GM21381 (cell line): ENCODE data around the gene COQ10B.
A peak's percentile ranks its signal among the peaks of the same experiment; 100 is the strongest.

ENCODE experiments used
- ATAC-seq: cut with Tn5 transposase; IDR thresholded peaks from one replicate; pipeline ENCODE4 v1.9.1; 2021; ENCODE audit warnings: mild to moderate bottlenecking, moderate library complexity; ENCODE audit not compliant: unreplicated experiment

Gene COQ10B

DNA sequence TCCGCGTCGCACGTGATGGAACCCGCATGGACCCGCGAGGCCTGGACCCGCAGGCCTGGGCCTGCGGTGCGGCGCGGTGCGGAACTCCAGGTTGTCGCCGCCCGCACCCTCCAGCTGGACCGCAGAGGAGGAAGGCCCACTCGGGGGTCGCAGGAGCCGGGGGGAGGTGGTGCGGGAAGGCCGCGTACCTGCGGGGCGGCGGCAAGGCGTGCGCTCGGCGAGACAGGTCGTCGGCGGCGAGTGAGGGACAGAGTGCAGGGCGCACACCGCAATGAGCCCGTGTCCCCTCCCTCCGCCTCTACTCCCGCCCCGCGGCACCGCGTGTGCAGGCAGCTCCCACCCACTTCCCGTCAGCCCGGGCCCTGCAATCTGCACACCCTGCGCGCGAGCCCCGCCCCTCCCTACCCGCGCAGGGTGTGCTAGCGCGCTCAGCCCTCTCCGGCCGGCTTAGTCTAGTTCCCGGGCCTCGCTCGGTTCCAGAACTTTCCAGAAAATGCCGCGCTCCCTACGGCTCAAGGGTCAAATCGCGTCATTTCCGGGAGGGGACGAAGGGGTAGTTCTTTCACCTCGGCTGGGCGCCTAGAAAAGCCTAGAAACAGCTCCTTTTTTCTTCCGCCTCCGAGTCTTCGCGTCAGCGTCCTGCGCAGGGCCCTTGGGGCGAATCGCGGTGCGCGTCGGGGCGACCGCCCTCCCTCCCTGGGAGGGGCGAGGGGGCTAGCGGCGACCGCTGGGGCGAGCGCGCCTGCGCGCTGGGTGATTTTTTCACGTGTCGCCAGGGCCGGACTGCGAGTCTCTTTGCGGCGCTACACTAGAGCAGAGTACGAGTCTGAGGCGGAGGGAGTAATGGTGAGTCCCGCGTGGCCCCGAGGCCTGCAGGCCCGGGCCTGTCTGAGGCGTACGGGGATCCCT, 46.5 kb downstream of the COQ10B start, which contains the start of the genes HSPD1 and HSPE1:
Gene HSPD1, minus strand, starts transcription at position 247 of the 909 bp plus-strand sequence. CDS start 992 bp downstream, outside the sequence.
Gene HSPE1, plus strand, starts transcription at position 786 of the 909 bp plus-strand sequence. Its CDS starts 58 bp downstream, at position 844.
- peak; percentile 79 for ATAC-seq

DNA sequence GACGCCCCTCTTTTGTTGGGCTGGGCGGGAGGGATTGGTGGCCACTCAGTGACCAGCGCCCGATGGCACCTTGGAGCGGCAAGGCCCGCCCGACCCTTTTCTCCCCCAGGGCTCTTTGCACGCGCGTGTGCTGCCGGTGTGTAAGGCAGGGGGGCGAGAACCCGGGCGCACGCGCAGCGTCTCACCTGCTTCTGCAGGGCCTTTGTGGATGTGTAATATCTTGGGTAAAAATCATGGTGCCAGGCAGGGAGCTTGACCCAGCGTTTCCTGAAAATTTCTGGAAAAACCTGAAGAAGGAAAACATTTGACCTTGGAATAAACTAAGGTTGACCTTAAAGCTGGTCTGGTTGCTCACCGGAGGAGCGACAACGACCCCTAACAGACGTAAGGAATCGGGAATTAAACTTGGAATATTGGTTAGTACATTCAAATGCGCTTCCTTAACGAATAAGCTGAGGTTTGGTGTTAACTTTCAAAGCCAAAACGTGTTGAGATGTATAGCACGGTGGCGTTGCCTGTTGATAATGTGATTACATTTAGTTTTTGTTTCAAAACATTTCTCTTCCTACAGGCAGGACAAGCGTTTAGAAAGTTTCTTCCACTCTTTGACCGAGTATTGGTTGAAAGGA, 47.3 kb downstream of the COQ10B start:
- peak; percentile 4 for ATAC-seq

DNA sequence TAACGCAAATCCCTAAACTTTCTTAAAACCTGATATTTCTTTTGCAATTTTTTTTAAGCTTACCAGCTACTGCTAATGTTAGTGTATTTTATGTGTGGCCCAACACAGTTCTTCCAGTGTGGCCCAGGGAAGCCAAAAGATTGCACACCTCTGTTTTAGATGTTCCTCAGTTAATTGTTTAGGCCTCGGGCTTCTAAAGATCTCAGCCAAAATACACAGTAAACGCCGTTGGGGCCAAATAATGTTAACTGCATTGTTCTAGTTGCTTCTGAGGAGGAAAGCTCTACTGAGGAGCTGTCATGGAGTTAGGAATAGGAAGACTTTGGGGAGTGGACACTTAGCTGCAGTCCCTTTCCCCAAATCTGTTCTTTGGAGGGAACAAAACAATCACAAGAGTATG, 48.8 kb downstream of the COQ10B start:
- ATAC-seq: no peak

DNA sequence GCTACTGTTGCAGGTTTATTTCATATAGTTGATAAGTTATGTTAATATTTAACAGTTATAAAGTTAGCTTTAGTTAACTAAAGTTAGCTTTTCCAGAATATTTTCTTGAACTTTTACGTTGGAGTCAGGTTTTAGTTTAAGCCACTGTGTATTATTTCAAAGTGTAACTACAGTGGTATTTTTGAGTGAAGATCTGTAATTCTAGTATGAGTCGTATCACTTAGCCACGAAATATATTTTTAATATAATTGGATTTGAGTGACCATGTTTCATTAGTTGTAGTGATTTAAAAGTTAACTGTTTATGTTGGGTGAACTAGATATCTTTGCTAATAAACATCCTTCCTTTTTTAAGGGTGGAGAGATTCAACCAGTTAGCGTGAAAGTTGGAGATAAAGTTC, 49.3 kb downstream of the COQ10B start:
- no peak for ATAC-seq

DNA sequence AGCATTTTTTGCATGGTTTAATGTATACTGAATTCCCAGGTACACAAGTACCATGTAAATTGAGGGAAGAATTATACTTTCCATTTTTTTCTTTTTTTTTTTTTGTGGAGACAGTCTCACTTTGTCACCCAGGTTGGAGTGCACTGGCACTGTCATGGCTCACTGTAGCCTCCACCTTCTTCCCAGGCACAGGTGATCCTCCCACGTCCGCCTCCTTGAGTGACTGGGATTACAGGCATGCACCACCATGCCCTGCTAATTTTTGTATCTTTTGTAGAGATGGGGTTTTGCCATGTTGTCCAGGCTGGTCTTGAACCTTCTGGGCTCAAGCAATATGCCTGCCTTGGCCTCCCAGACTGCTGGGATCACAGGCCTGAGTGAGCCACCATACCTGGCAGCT, 50.6 kb downstream of the COQ10B start:
- no peak for ATAC-seq

DNA sequence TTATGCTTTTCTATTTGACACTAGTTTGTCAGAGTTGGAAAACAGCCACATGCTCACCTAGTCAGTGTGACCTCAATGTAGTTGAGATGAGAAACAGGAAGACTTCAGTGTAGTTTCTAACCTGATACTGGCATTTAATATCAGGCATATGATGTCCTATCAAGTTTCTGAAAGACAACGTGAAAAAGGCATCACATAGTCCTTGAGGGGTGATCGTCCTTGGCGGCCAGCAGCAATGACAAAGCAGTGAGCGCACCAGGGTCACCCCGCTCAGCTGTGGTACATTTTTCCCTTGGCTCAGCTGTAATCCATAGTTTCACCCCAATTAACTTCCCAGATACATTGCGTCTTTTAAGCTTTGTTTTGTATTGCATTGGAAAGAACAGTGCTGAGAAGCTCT, 51.2 kb downstream of the COQ10B start:
- no peak for ATAC-seq

DNA sequence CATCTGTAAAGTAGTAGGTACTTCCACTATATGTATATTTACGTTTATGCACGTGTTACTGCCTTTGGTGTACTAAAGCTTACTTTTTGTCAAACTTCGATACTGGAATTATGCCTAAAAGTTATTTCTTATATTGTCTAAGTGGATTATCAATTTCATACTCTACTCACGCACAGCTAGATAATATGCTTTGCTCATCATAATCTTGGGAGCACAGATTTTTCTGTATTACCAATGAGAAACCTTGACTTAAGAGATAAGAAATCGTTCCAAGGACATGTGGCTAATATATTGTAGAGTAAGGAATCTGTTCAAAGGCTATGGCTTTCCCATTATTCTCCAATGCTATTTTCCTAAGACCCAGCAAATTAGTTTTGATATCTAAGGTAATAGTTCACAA, 53.3 kb downstream of the COQ10B start:
- ATAC-seq: no peak

DNA sequence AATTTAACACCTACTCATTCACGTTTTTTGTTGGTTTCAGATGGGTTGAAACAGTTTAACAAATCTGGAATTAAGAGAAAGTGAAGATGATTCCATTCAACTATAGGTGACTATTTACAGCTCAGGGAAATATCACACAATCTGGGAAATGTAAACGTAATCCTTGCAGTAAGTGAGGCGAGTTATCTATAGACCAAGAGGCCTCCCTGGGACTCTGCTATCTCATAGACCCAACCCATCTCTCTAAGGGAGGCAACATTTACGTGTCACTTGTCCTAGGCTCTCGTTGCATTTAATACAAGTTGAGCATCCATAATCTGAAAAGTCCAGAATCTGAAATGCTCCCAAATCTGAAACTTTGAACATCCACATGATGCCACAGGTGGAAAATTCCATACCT, 60.6 kb downstream of the COQ10B start:
- ATAC-seq: no peak

DNA sequence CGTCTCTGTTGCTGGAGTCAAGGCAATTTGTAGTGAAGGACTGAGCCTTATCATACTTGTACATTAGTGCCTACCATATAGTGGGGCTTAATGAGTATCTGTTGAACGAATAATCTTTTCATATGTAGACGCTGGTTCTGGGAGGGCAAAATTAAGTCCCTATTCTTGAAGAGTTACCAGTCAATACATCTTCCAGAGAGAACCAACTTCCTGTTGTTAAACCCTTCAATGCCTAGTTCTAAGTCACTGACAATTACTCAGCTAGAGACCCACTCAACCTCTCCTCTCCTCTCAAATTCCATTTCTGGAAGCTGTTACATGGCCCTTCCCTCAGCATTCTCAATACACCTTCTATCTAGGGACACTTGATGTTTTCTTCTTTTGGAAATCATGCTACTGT, 61.4 kb downstream of the COQ10B start:
- ATAC-seq: no peak

DNA sequence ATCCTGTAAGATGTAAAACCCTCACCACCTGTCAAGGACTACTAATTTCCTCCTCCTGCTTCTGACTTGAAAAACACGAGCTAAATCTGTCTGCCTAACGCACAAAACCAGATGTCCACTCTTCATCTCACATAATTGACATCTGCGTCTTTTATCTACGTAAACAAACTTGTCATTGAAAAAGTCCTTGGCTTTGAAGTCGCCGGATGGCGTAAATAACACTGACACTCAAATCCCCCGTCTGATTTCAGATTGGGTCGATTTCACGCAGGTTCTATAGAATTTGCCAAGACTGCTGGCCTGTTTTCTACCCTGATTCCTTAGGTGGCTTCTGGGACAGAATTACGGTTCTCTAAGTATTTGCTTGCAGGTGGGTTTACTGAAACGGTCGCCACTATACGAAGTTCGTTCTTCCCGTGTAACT, 62.0 kb downstream of the COQ10B start:
- peak; percentile 2 for ATAC-seq

DNA sequence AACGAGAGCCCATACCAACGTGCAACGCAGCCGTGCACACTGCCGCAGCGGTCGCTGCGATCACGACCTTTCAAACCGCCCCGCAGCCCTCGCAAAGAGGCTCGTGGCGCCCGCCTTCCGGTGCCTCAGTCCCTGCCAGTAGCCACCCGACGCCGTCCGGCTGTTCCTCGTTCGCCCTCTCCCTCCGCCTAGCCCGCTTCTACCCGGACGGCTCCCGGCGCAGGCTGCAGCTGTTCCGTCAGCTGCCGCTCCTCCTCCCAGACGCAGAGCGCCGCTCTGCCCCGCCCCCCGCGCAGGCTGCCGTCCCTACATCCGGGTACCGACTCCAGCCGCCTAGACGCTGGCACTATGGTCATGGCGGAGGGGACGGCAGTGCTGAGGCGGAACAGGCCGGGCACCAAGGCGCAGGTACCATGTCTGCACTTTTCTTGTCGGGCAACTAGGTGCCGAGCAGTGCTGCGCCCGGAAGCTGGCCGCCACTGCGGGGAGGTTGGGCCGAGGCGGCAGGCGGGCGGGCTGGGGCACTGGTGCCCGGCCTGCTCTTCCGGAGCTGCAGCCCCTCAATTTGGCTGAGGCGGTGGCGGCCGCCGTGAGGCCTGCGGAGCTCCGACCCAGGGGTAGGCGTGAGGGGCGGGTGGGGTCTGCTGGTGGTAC, 62.5 kb downstream of the COQ10B start, which contains the start of gene MOB4:
Gene MOB4, plus strand, starts transcription at position 328 of the 654 bp plus-strand sequence. Its CDS starts 21 bp downstream, at position 349.
- peak; percentile 91 for ATAC-seq

DNA sequence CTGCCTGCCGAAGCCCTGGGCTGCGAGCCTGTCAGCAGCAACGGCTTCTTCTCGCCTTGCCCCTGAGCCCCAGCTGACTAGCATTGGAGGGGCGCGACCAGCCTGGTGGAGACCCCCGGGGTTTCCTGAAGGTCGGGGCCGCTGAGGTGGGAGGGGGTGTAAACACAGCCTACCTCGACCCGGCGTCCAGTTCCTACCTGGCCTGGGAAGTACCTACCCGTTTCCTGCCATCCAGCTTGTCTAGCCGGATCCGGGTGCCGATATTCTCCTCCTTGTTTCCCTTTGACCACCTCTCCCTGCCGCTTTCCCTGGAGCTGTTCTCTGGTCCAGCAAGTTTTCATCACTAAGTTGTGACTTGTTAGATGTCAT, 63.0 kb downstream of the COQ10B start:
- peak; percentile 7 for ATAC-seq

DNA sequence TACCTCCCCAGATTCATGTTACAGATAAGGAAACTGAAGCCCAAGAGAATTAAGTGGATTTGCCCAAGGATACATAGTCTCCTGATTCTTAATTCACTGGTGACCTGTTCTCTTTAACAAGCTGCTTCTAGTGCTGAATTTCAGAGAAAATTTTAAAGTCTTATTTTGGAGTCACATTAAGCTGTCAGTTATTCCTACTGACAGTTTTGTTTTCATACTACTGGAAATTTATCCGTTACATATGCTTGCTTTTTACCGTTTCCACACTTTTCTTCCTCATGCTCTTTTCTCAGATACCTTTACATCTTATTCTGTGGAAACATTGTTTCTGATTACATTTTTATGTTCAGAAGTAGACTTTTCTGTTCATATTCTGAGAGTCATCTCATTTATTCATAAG, 63.8 kb downstream of the COQ10B start:
- ATAC-seq: no peak
